ENCODE measurements around the gene ASMT. TPM values are rescaled to one million over a fixed set of nuclear protein-coding genes. Genes with fewer than 3 reads are reported as not detected.
A peak's percentile ranks its signal among the peaks of the same experiment; 100 is the strongest.
"Not testable (repeated sequence)": the region's sequence is repeated elsewhere in the genome, so short reads cannot be mapped to it uniquely, and the experiment has no call there.

ASMT gene
- total RNA-seq (2014; rRNA removed; shearing (Covaris generic)), result not detected in 2 replicates

GRCh38 chrX:1614927-1615326 is at the start of gene ASMT:
Gene ASMT (plus strand): TSS chrX:1615059. CDS start chrX:1615200, 141 bp downstream.
- no peak for DNase-seq (ENCODE audit: low read depth)

- DNase-seq (ENCODE audit: low read depth), result not testable (repeated sequence)
These were observed 40.7 kb upstream of the ASMT start for GRCh38 chrX:1574181-1574580.

DNA sequence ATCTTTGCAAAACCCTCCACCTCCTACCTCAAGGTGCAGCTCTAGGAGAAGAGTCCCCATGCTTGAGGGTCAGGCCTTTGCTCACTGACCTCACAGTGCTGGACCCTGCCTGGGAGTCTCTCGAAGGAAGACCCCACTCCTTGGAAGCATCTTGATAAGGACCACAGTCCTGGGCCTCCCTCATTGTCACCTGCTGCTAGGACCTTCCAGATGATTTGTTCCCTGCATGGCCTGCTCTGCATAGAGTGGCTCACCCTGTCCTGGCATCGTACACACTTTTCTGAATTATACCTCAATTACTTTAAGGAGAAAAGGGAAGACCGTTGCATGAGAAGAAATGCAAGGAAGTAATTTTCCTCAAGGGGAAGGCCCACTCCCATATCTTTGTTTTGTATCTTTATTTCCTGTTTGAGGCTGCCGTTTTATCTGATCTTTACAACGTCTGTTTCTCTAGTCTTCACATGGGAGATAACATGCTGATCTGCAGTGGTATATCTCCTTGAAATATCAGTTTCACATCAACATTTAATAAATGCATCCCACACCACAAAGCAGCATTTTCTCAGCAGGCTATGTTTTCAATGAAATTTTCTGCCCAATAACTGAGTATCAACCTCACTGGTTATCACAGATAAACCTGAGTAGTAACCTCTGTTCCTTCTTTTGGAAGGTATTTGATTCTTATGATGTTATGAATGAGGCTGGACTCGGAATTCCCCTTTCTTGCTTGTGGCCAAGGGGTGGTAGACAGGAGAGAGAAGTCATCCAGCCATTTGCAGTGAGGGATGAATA is 38.5 kb upstream of the ASMT start:
- no peak for DNase-seq (ENCODE audit: low read depth)

GRCh38 chrX:1577845-1578244 is 37.0 kb upstream of the ASMT start:
- DNase-seq (ENCODE audit: low read depth), result no peak

DNA sequence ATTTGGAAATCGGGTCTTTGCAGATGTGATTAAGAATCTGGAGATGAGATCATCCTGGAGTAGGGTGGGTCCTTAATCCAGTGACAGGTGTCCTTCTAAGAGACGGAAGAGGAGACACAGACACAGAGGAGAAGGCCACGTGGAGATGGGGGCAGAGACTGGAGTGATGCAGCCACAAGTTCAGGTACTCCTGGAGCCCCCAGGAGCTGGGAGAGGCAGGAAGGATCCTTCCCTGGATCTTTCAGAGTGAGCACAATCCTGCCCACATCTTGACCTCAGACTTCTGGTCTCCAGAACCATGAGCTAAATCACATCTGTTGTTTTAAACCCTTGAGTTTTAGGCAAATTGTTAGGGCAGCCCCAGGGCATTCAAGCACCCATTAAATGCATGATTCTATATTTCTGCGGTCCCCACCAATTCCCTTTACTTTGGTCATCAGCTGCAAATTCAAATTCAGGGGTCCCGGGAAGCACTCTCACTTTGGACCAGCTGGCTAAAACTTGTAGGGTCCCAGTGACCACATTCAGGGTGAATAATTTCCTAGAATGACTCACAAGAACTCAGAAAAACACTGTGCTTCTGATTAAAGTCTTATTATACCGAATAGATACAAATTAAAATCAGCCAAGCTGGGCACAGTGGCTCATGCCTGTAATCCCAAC is 36.2 kb upstream of the ASMT start:
- DNase-seq (ENCODE audit: low read depth), result peak; percentile 42

GRCh38 chrX:1581132-1581531 is 33.7 kb upstream of the ASMT start:
- peak; percentile 70 for DNase-seq (ENCODE audit: low read depth)

DNA sequence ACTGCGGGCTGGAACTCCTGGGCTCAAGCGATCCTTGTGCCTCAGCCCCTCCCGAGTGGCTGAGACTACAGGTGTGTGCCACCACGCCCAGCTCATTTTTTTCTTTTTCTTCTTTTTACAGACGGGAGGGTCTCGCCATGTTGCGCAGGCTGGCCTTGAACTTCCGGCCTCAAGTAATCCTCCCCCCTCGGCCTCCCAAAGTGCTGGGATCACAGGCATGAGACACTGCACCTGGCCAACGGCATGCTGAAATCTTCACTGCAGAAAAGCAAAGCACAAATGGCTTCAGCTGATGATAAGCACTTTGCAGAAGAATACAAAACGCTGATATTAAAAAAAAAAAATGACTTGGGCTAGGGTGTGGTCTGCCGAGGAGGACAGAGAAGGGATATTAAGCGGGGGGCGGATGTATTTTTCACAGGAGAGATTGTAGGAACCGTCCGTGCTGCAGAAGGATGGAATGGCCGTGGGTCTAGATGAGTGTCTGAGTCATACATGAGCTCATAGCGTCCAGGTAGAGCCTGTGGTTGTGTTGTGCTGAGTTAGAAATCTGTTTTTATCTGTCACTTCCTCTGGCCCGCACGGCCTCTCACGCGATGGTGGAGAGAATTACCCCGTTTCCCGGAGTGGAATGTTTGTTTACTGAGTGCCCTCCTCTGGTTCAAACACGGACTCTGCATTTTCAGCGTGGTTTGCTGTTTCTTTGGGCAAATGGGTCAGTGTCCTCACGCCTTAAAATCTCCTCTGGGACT is 32.0 kb upstream of the ASMT start:
- DNase-seq (ENCODE audit: low read depth), result peak; percentile 92

DNA sequence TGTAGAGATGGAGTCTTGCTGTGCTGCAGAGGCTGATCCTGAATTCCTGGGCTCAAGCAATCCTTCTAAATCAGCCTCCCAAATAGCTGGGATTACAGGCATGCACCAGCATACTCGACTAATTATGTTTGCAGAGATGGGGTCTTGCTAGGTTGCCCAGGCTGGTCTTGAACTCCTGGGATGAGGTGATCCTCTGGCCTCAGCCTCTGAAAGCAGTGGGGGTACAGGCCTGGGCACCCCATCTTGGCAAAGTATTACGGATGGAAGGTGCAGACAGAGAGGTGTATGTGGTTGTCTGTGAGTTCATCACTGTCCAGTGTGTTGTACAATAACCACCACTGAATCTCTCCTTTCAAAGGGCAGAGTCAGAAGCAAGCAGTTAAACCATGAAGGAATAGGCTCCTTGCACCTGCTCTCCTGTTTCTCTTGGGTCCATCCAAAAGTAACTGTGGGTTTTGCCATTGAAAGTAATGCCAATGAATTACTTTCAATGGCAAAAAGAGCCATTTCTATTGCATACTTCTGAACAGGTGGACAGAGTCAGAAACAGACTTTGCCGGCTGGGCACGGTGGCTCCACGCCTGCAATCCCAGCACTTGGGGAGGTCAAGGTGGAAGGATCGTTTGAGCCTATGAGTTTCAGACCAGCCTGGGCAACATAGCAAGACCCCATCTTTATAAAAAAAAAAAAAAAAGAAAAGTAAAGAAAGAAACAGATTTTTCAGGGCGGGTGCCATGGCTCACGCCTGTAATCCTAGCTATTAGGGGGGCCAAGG is 30.4 kb upstream of the ASMT start:
- DNase-seq (ENCODE audit: low read depth), result no peak

- DNase-seq (ENCODE audit: low read depth), result no peak
These were observed 27.7 kb upstream of the ASMT start for GRCh38 chrX:1587161-1587560.

GRCh38 chrX:1589356-1590130 is 25.3 kb upstream of the ASMT start:
- DNase-seq (ENCODE audit: low read depth), result no peak

GRCh38 chrX:1591102-1591862 is 23.6 kb upstream of the ASMT start, which contains the start of gene AKAP17A:
Gene AKAP17A (plus strand): TSS chrX:1591604. CDS start chrX:1593463, 1,859 bp downstream.
- peak; percentile 87 for DNase-seq (ENCODE audit: low read depth)

DNA sequence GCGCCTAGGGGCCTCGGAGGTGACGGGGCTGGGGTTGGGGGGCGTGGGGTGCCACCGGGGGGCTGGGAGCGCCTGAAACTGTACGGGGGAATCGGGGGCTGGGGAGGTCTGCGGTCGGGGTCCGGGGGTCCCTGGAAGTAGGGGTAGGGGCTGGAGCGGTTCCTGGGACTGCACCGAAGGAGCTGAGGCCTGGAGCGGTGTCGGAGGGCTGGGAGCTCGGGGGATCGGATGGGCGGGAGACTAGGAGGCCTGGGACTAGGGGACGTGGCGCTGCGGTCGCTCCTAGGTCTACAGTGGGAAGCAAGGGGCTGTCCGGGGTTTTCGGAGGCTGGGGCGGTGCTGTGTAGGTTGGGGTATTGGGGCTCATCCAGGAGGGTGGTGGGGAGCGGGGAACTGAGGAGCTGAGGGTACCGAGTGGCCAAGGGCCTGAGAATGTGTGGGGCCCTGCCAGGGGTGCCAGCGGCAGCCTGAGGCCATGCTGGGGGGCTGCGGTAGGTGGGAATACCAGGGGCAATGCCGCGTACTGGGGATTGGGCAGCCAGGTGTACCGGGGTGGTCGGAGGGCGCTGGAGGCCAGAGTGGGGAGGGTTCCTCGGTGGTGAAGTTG is 22.9 kb upstream of the ASMT start:
- no peak for DNase-seq (ENCODE audit: low read depth)

- no peak for DNase-seq (ENCODE audit: low read depth)
These were observed 22.3 kb upstream of the ASMT start for GRCh38 chrX:1592470-1593142.

DNA sequence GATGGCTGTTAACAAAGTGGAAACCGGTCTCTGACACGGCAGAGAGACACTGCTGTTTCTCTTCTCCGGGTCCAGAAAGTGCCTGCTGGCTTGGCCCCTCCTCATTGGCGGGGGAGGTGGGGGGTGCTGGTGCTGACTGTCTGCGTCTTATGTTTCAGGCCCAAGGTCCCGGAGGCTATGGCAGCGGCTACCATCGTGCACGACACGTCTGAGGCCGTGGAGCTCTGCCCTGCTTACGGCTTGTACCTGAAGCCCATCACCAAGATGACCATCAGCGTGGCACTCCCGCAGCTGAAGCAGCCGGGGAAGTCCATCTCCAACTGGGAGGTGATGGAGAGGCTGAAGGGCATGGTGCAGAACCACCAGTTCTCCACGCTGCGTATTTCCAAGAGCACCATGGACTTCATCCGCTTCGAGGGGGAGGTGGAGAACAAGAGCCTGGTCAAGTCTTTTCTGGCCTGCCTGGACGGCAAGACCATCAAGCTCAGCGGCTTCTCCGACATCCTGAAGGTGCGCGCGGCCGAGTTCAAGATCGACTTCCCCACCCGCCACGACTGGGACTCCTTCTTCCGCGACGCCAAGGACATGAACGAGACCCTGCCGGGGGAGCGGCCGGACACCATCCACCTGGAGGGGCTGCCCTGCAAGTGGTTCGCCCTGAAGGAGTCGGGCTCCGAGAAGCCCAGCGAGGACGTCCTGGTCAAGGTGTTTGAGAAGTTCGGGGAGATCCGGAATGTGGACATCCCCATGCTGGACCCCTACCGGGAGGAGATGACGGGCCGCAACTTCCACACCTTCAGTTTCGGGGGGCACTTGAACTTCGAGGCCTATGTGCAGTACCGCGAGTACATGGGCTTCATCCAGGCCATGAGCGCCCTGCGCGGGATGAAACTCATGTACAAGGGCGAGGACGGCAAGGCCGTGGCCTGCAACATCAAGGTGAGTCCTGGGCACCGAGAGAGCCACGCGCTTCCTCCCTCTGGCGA is 21.3 kb upstream of the ASMT start:
- no peak for DNase-seq (ENCODE audit: low read depth)

DNA sequence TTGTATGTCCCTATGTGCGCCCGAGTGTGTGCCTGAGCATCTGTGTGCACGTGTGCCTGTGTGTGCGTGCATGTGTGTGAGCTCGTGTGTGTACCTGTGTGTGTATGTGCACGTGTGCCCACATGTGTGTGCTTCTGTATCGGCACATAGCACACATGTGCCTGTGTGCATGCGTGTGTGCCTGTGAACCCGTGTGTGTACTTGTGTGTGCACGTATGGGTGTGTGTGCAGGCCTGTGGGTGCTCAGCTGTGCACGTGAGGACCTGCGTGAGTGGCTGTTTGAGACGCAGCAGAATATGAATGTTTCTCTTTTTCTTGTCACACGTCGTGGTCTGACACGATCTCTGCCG is 19.2 kb upstream of the ASMT start:
- DNase-seq (ENCODE audit: low read depth), result no peak

- no peak for DNase-seq (ENCODE audit: low read depth)
These were observed 18.0 kb upstream of the ASMT start for GRCh38 chrX:1596676-1597344.

DNA sequence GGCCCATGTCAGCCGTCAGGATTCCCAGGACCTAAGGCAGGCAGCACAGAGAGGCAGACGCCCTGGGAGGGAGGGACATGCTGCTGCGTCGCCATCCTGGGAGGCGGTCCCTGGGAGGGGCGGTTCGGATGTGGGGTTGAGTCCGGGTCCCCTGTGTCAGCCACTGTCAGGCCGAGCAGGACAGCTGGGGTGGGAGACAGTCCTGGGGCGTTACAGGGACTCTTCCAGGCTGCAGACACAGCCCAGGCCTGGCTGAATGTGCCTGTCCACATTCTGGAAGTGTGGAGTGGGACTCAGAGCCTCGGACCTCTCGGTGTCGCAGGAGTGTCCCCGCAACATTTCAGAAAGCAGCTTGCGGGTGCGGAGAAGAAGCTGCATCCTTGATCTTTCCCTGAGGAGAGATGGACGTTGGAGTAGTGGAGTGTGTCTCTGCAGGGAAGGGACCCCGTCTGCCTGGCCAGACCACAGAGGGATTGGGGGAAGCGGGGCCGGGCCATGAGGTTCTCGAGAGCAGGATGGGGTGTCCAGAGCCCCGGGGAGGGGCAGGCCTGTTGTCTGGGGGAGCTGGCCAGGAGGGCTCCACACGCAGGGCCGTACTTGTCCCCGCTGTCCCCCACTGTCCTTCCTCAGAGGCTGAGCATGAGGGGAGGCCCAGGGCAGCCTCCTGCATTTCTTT is 17.4 kb upstream of the ASMT start:
- no peak for DNase-seq (ENCODE audit: low read depth)

Measured in M059J (cell line).